Skeletal muscle tissue (tissue), 2 donors: ENCODE results near the gene NPHS1. TPM values are rescaled to one million over a fixed set of nuclear protein-coding genes. Genes with fewer than 3 reads are reported as not detected.

Source experiments
- small RNA-seq: library from RNA; depleted of rRNA; stranded (forward); fragments of <200 nt; gene quantifications from one replicate; pipeline ENCODE3, GENCODE V24; 2014
- total RNA-seq: library from RNA; depleted of rRNA; stranded (reverse); fragments of >200 nt; gene quantifications from one replicate; pipeline ENCODE4 v1.2.3, GENCODE V29; 2014

The NPHS1 gene
- total RNA-seq, 1 donor from 2014 or later: under 0.01 TPM

Small RNA genes lying within 50 kb of the gene (small RNA-seq; reads per million reads assigned to genes)
- gene RN7SL402P: not detected

Other genes starting within 250 kb of the NPHS1 start
- 5.7 TPM for gene HAUS5, start 239.8 kb downstream of the NPHS1 start, total RNA-seq
- 20.9 TPM for gene RBM42, start 223.5 kb downstream of the NPHS1 start, total RNA-seq
- 2.1 TPM for gene ETV2, start 210.8 kb downstream of the NPHS1 start, total RNA-seq
- gene COX6B1, start 204.2 kb downstream of the NPHS1 start, total RNA-seq: 368 TPM
- not detected for gene UPK1A, start 186.0 kb downstream of the NPHS1 start, total RNA-seq
- gene ZBTB32, start 147.9 kb downstream of the NPHS1 start, total RNA-seq: not detected
- 5.7 TPM for gene KMT2B, start 134.5 kb downstream of the NPHS1 start, total RNA-seq
- 3.1 TPM for gene IGFLR1, start 110.1 kb downstream of the NPHS1 start, total RNA-seq
- gene U2AF1L4, start 107.1 kb downstream of the NPHS1 start, total RNA-seq: 3.7 TPM
- gene PSENEN, start 106.9 kb downstream of the NPHS1 start, total RNA-seq: 7.8 TPM
- 3.1 TPM for gene LIN37, start 103.9 kb downstream of the NPHS1 start, total RNA-seq
- gene HSPB6, start 95.5 kb downstream of the NPHS1 start, total RNA-seq: 52.7 TPM
- 1.0 TPM for gene PROSER3, start 94.3 kb downstream of the NPHS1 start, total RNA-seq
- gene ARHGAP33, start 76.9 kb downstream of the NPHS1 start, total RNA-seq: 1.0 TPM
- not detected for gene PRODH2, start 39.7 kb downstream of the NPHS1 start, total RNA-seq
- not detected for gene KIRREL2, start 4.4 kb upstream of the NPHS1 start, total RNA-seq
- 2.1 TPM for gene APLP1, start 16.1 kb upstream of the NPHS1 start, total RNA-seq
- gene NFKBID, start 48.0 kb upstream of the NPHS1 start, total RNA-seq: 3.7 TPM
- 1.6 TPM for gene HCST, start 50.0 kb upstream of the NPHS1 start, total RNA-seq
- gene TYROBP, start 55.8 kb upstream of the NPHS1 start, total RNA-seq: 9.9 TPM
- gene LRFN3, start 83.9 kb upstream of the NPHS1 start, total RNA-seq: 0.52 TPM
- gene SDHAF1, start 142.7 kb upstream of the NPHS1 start, total RNA-seq: 8.4 TPM
- gene SYNE4, start 156.3 kb upstream of the NPHS1 start, total RNA-seq: not detected
- gene ALKBH6, start 161.7 kb upstream of the NPHS1 start, total RNA-seq: 4.7 TPM
- 1.0 TPM for gene CLIP3, start 180.4 kb upstream of the NPHS1 start, total RNA-seq
- gene THAP8, start 201.8 kb upstream of the NPHS1 start, total RNA-seq: 2.1 TPM
- gene WDR62, start 202.4 kb upstream of the NPHS1 start, total RNA-seq: 2.1 TPM